Measurements from ENCODE around the gene CLUH.

CLUH gene

GRCh38 chr17:2697611-2698162 is 13.9 kb downstream of the CLUH start:
- TF ChIP-seq CTCF (IDR thresholded peaks at IDR 0.05) = no peak
- H3K36me3 ChIP-seq = peaks cover 46% of the 10 kb centered on the region
- H3K9me3 ChIP-seq = no peaks in the 10 kb centered on the region
- no peak overlapping the region for H3K27ac ChIP-seq
- H3K27me3 ChIP-seq = no peaks in the 10 kb centered on the region
- H3K4me1 ChIP-seq (ENCODE audit: control insufficient read depth in 1 of 2, insufficient read depth in 1 of 2, low read depth in 1 of 2, low read length in 1 of 2) = no peaks in the 10 kb centered on the region
- H3K4me3 ChIP-seq (ENCODE audit: low read depth in 1 of 2, low read length in 1 of 2) = no peak overlapping the region

- TF ChIP-seq CTCF (IDR thresholded peaks at IDR 0.05) = no peak
- Histone ChIP-seq H3K4me3 (ENCODE audit: low read depth in 1 of 2, low read length in 1 of 2) (no peak overlapping the region), H3K36me3 (peaks cover 43% of the 10 kb centered on the region), H3K27ac (no peak overlapping the region), H3K9me3 (no peaks in the 10 kb centered on the region), H3K4me1 (ENCODE audit: control insufficient read depth in 1 of 2, insufficient read depth in 1 of 2, low read depth in 1 of 2, low read length in 1 of 2) (no peaks in the 10 kb centered on the region), H3K27me3 (no peaks in the 10 kb centered on the region)
Observed at GRCh38 chr17:2695961-2696760, 15.4 kb downstream of the CLUH start.

- H3K36me3 ChIP-seq = peaks cover 36% of the 10 kb centered on the region
- H3K27ac ChIP-seq = no peak overlapping the region
- H3K4me1 ChIP-seq (ENCODE audit: control insufficient read depth in 1 of 2, insufficient read depth in 1 of 2, low read depth in 1 of 2, low read length in 1 of 2) = no peaks in the 10 kb centered on the region
- H3K9me3 ChIP-seq = no peaks in the 10 kb centered on the region
- H3K4me3 ChIP-seq (ENCODE audit: low read depth in 1 of 2, low read length in 1 of 2) = no peak overlapping the region
- no peak for TF ChIP-seq CTCF (IDR thresholded peaks at IDR 0.05)
- H3K27me3 ChIP-seq = no peaks in the 10 kb centered on the region
Observed at GRCh38 chr17:2695243-2695960, 16.2 kb downstream of the CLUH start.

GRCh38 chr17:2694381-2695242 is 17.0 kb downstream of the CLUH start:
- Histone ChIP-seq H3K36me3 (peaks cover 30% of the 10 kb centered on the region), H3K27me3 (no peaks in the 10 kb centered on the region), H3K9me3 (no peaks in the 10 kb centered on the region), H3K4me3 (ENCODE audit: low read depth in 1 of 2, low read length in 1 of 2) (no peak overlapping the region), H3K4me1 (ENCODE audit: control insufficient read depth in 1 of 2, insufficient read depth in 1 of 2, low read depth in 1 of 2, low read length in 1 of 2) (no peaks in the 10 kb centered on the region), H3K27ac (no peak overlapping the region)
- no peak for TF ChIP-seq CTCF (IDR thresholded peaks at IDR 0.05)
